Vagina (tissue), 2 donors: Measurements from ENCODE around the gene INSYN1.

Experiments
- CTCF ChIP-seq, 3 experiments: fragments of 450-650 bp in 2 of 3; fragments of 200-600 bp in 1 of 3; sonication (generic) in 1 of 3; IDR thresholded peaks; one replicate each; pipeline ENCODE4 v1.5.1; 2017 to 2019; ENCODE audit warnings: antibody characterized with exemption in 3 of 3, mild to moderate bottlenecking in 2 of 3, moderate library complexity in 2 of 3
- POLR2A ChIP-seq, 2 donors: fragments of 450-650 bp; IDR thresholded peaks; one replicate each; pipeline ENCODE4 v1.6.1; 2017; ENCODE audit warnings: antibody characterized with exemption in 2 of 2, mild to moderate bottlenecking in 2 of 2, moderate library complexity in 2 of 2
- POLR2AphosphoS5 ChIP-seq, 2 donors: sonication (generic); formaldehyde crosslinking; IDR thresholded peaks; one replicate each; pipeline ENCODE4 v1.9.0; 2017; ENCODE audit warnings: antibody characterized with exemption in 2 of 2, mild to moderate bottlenecking in 2 of 2, low read depth in 1 of 2; ENCODE audit not compliant: insufficient read depth in 1 of 2

GRCh38 chr15:73771385-73772045 is 18.4 kb upstream of the INSYN1 start:
- TF ChIP-seq CTCF (IDR thresholded peaks at IDR 0.05), result no peak
- no peak for TF ChIP-seq POLR2AphosphoS5 (IDR thresholded peaks at IDR 0.05; ENCODE audit: insufficient read depth in 1 of 2, low read depth in 1 of 2)
- TF ChIP-seq POLR2A (IDR thresholded peaks at IDR 0.05), result no peak
